ENCODE data around the gene SMIM28. TPM values are rescaled to one million over a fixed set of nuclear protein-coding genes. Genes with fewer than 3 reads are reported as not detected.
"Not testable (repeated sequence)": the region's sequence is repeated elsewhere in the genome, so short reads cannot be mapped to it uniquely, and the experiment has no call there.

SMIM28 gene
- total and polyA plus RNA-seq, 12 donors = not detected

GRCh38 chr6:138422861-138423260 lies 45.2 kb downstream of the SMIM28 start:
- DNase-seq (no peak), ATAC-seq (peak in 2 of 8 donors; percentile 37 to 41)
- intact Hi-C loops (cut with DNase I) = loop anchor here in 4 of 10 donors (10.0 kb wide), 2 partner anchors 308 to 342 kb away; no protein-coding TSS in a partner anchor
- Histone ChIP-seq H3K27me3 (no peaks in the 10 kb centered on the region), H3K27ac (peak overlapping the region in 4 of 10 donors; percentile 17 to 71 (median 32)), H3K4me1 (peaks cover 0 to 28% (median 14%) of the 10 kb centered on the region in 9 donors), H3K36me3 (peaks cover 0 to 47% (median 13%) of the 10 kb centered on the region in 9 donors), H3K9me3 (peaks cover 0 to 3% (median 0%) of the 10 kb centered on the region in 11 donors), H3K4me3 (no peak overlapping the region)
- TF ChIP-seq CTCF (IDR thresholded peaks at IDR 0.05) = no peak

GRCh38 chr6:138424004-138424904 lies 46.5 kb downstream of the SMIM28 start:
- H3K4me1 ChIP-seq = peaks cover 0 to 42% (median 21%) of the 10 kb centered on the region in 9 donors
- no peak overlapping the region for H3K4me3 ChIP-seq
- H3K27ac ChIP-seq = no peak overlapping the region
- WGBS, 2 donors = 92 to 93% methylated on average over 48 of the region's 48 CpGs
- H3K36me3 ChIP-seq = peaks cover 0 to 45% (median 13%) of the 10 kb centered on the region in 9 donors
- TF ChIP-seq CTCF (IDR thresholded peaks at IDR 0.05) = no peak
- H3K27me3 ChIP-seq = no peaks in the 10 kb centered on the region
- H3K9me3 ChIP-seq = no peaks in the 10 kb centered on the region
- DNase-seq (no peak), ATAC-seq (peak in 1 of 8 donors; percentile 25)
- intact Hi-C loops (cut with DNase I) = loop anchor here in 4 of 10 donors (10.0 kb wide), 2 partner anchors 309 to 341 kb away; no protein-coding TSS in a partner anchor

GRCh38 chr6:138425256-138425655 lies 47.6 kb downstream of the SMIM28 start:
- peaks cover 0 to 45% (median 13%) of the 10 kb centered on the region in 9 donors for H3K36me3 ChIP-seq
- 91% methylated on average over 7 of the region's 7 CpGs for WGBS, 2 donors

GRCh38 chr6:138426500-138427123 lies 48.9 kb downstream of the SMIM28 start:
- intact Hi-C loops (cut with DNase I) = loop anchor here in 9 of 10 donors (5.0 to 10.0 kb wide), 7 partner anchors 86 to 346 kb away; partner anchors contain the start of gene CCDC28A (in 1 of the 9)
- H3K27ac ChIP-seq = peak overlapping the region in 4 of 10 donors; percentile 16 to 30 (median 24)
- no peak for DNase-seq
- H3K4me3 ChIP-seq = no peak overlapping the region
- H3K36me3 ChIP-seq = peaks cover 0 to 41% (median 13%) of the 10 kb centered on the region in 9 donors
- peaks cover 0 to 59% (median 38%) of the 10 kb centered on the region in 9 donors for H3K4me1 ChIP-seq
- no peaks in the 10 kb centered on the region for H3K9me3 ChIP-seq
- TF ChIP-seq CTCF (IDR thresholded peaks at IDR 0.05) = peak in 2 of 9 donors; percentile 10 to 21
- no peaks in the 10 kb centered on the region for H3K27me3 ChIP-seq
- no peak for ATAC-seq
- 71 to 73% methylated on average over 5 of the region's 5 CpGs for whole genome bisulfite sequencing, 2 donors

More at GRCh38 chr6:138425256-138425655, 47.6 kb downstream of the SMIM28 start:
- not testable (repeated sequence) for H3K27me3 ChIP-seq, H3K27ac ChIP-seq, H3K9me3 ChIP-seq, H3K4me3 ChIP-seq, DNase-seq, ATAC-seq
- intact Hi-C loops (cut with DNase I) = loop anchor here in 9 of 10 donors (5.0 to 10.0 kb wide), 7 partner anchors 87 to 347 kb away; partner anchors contain the start of gene CCDC28A (in 1 of the 9)
- peaks cover 0 to 50% (median 31%) of the 10 kb centered on the region in 9 donors for H3K4me1 ChIP-seq
